ENCODE data around the gene MTERF4.

The MTERF4 gene

GRCh38 chr2:241047253-241048010 is 54.7 kb downstream of the MTERF4 start:
- Histone ChIP-seq H4K20me1 (ENCODE audit: insufficient read depth) (no peaks in the 10 kb centered on the region), H3K4me2 (no peak overlapping the region), H3K79me2 (ENCODE audit: insufficient read depth, low read depth) (no peaks in the 10 kb centered on the region), H3K27me3 (ENCODE audit: insufficient read depth, low read depth) (peaks cover 20% of the 10 kb centered on the region; the same call in 1 of the 2 replicates), H3K36me3 (ENCODE audit: insufficient read depth) (no peaks in the 10 kb centered on the region), H3K27ac (no peak overlapping the region), H3K4me3 (IDR thresholded peaks at IDR 0.05; ENCODE audit: insufficient read depth, low read depth, low read length) (no peak overlapping the region), H2AFZ (ENCODE audit: low read depth) (no peak overlapping the region), H3K9ac (no peak overlapping the region), H3K4me1 (ENCODE audit: low read depth, poor library complexity, severe bottlenecking) (no peaks in the 10 kb centered on the region)
- TF ChIP-seq CTCF (conservative IDR thresholded peaks at IDR 0.05; ENCODE audit: low read depth, low read length) = no peak

All from KMS-11 (cell line).